Gastroesophageal sphincter (tissue), 4 donors: Measurements from ENCODE around the gene NEK9. TPM values are rescaled to one million over a fixed set of nuclear protein-coding genes. Genes with fewer than 3 reads are reported as not detected.

Source experiments
- ATAC-seq: fragments of 150-250 bp; one replicate; pipeline ENCODE4 v1.9.1; 2016; ENCODE audit warnings: mild to moderate bottlenecking, moderate library complexity
- H3K27ac ChIP-seq, 4 donors: fragments of 200-600 bp; sonication (generic) in 3 of 4; 1 replicate in 3 of 4; 2 replicates in 1 of 4; pipeline ENCODE4 v1.5.1; 2016 to 2019
- H3K27me3 ChIP-seq: fragments of 200-600 bp; sonication (generic); one replicate; pipeline ENCODE4 v1.5.1; 2019
- H3K36me3 ChIP-seq, 2 donors: fragments of 200-600 bp; sonication (generic); one replicate each; pipeline ENCODE4 v1.5.1; 2019; ENCODE audit warnings: control low read depth in 1 of 2
- H3K4me1 ChIP-seq, 3 donors: fragments of 200-600 bp; sonication (generic); 1 replicate in 2 of 3; 2 replicates in 1 of 3; pipeline ENCODE4 v1.5.1; 2016 to 2019; ENCODE audit warnings: control low read depth in 2 of 3
- H3K4me3 ChIP-seq, 2 donors: fragments of 200-600 bp; sonication (generic); one replicate each; pipeline ENCODE4 v1.5.1; 2019; ENCODE audit warnings: mild to moderate bottlenecking in 1 of 2, moderate library complexity in 1 of 2
- H3K9me3 ChIP-seq, 3 donors: fragments of 200-600 bp; sonication (generic); one replicate each; pipeline ENCODE4 v1.5.1; 2017 to 2019; ENCODE audit warnings: control low read depth in 2 of 3
- EP300 ChIP-seq: sonication (generic); formaldehyde crosslinking; IDR thresholded peaks from one replicate; pipeline ENCODE4 v1.6.1; 2017; ENCODE audit warnings: antibody characterized with exemption, mild to moderate bottlenecking
- POLR2A ChIP-seq, 2 donors: fragments of 450-650 bp; IDR thresholded peaks; one replicate each; pipeline ENCODE4 v1.6.1; 2017; ENCODE audit warnings: antibody characterized with exemption in 2 of 2, mild to moderate bottlenecking in 2 of 2, moderate library complexity in 1 of 2
- POLR2AphosphoS5 ChIP-seq: sonication (generic); formaldehyde crosslinking; IDR thresholded peaks from one replicate; pipeline ENCODE4 v1.6.1; 2017; ENCODE audit warnings: antibody characterized with exemption
- WGBS, 2 donors: methylation state at CpG; one replicate each; pipeline ENCODE4 v1.1.5; 2018; ENCODE audit warnings: low coverage in 1 of 2; 5-methylcytosine and 5-hydroxymethylcytosine counted together
- small RNA-seq, 4 donors: library from RNA; depleted of rRNA; stranded (forward); fragments of <200 nt; gene quantifications; one replicate each; pipeline ENCODE3, GENCODE V24; 2016
- total RNA-seq, 4 donors: library from RNA; depleted of rRNA; stranded (reverse); fragments of >200 nt; gene quantifications; one replicate each; pipeline ENCODE4 v1.1.0, GENCODE V29; 2016
- TF ChIP-seq, protein P1 (sequence below), 4 experiments: fragments of 200-600 bp in 2 of 4; fragments of 450-650 bp in 2 of 4; sonication (generic) in 1 of 4; IDR thresholded peaks; one replicate each; pipeline ENCODE4 v1.5.1; 2017 to 2019; ENCODE audit warnings: antibody characterized with exemption in 4 of 4, mild to moderate bottlenecking in 2 of 4, moderate library complexity in 2 of 4

NEK9 gene
- total RNA-seq, 4 donors from 2014 or later: 34.2 to 95.4 (median 85.9) TPM

DNA sequence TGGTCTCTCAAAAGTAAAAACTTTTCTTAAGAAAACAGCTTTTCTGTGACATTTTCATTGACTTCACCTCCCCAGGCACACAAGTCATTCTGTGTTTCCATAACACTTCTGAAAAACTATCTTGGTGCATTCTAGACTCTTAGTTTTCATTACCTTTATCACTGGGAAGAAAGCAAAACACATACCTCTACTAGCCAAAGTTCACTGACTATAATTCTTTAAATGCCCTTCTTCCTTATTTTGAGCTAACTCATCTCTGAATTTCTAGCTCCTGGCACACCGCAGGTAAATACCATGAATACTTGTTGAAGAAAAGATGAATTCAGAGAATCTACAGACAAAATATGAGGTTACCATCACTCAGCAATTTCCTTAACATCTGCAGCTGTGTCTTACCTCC lies 96.7 kb downstream of the NEK9 start:
- Histone ChIP-seq H3K9me3 (no peaks in the 10 kb centered on the region), H3K4me3 (no peak overlapping the region), H3K27ac (no peak overlapping the region), H3K36me3 (peaks cover 0 to 91% of the 10 kb centered on the region in 2 donors), H3K4me1 (no peaks in the 10 kb centered on the region), H3K27me3 (no peaks in the 10 kb centered on the region)
- no peak for TF ChIP-seq POLR2A (IDR thresholded peaks at IDR 0.05)
- TF ChIP-seq, protein P1, sequence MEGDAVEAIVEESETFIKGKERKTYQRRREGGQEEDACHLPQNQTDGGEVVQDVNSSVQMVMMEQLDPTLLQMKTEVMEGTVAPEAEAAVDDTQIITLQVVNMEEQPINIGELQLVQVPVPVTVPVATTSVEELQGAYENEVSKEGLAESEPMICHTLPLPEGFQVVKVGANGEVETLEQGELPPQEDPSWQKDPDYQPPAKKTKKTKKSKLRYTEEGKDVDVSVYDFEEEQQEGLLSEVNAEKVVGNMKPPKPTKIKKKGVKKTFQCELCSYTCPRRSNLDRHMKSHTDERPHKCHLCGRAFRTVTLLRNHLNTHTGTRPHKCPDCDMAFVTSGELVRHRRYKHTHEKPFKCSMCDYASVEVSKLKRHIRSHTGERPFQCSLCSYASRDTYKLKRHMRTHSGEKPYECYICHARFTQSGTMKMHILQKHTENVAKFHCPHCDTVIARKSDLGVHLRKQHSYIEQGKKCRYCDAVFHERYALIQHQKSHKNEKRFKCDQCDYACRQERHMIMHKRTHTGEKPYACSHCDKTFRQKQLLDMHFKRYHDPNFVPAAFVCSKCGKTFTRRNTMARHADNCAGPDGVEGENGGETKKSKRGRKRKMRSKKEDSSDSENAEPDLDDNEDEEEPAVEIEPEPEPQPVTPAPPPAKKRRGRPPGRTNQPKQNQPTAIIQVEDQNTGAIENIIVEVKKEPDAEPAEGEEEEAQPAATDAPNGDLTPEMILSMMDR (IDR thresholded peaks at IDR 0.05): no peak
- no peak for TF ChIP-seq POLR2AphosphoS5
- TF ChIP-seq EP300: no peak
- 0% methylated on average over 1 of the region's 1 CpG for WGBS, 2 donors
- ATAC-seq: no peak

Small RNAs within 50 kb of the gene (small RNA-seq; reads per million reads assigned to genes)
- gene HIF1AP1: 0 reads per million in 4 donors

Other genes with a start within 250 kb of the NEK9 start
- gene DLST, start 245.1 kb downstream of the NEK9 start, total RNA-seq: 10 to 100 TPM; 79.3 to 98.7 (median 87.8) TPM
- 10 to 100 TPM in 1 of 4 donors, 1 to 10 TPM in 3; 4.0 to 10.2 (median 8.2) TPM for gene RPS6KL1, start 203.8 kb downstream of the NEK9 start, total RNA-seq
- 10 to 100 TPM; 11.2 to 21.0 (median 16.5) TPM for gene PGF, start 171.5 kb downstream of the NEK9 start, total RNA-seq
- 10 to 100 TPM; 28.1 to 56.2 (median 36.6) TPM for gene EIF2B2, start 124.1 kb downstream of the NEK9 start, total RNA-seq
- gene MLH3, start 75.6 kb downstream of the NEK9 start, total RNA-seq: 10 to 100 TPM; 29.0 to 76.1 (median 32.2) TPM
- gene ACYP1, start 63.0 kb downstream of the NEK9 start, total RNA-seq: 10 to 100 TPM; 13.8 to 20.8 (median 17.1) TPM
- gene ZC2HC1C, start 57.4 kb downstream of the NEK9 start, total RNA-seq: 1 to 10 TPM; 4.4 to 8.0 (median 5.1) TPM
- 100 to 1,000 TPM; 140 to 241 (median 162) TPM for gene TMED10, start 49.6 kb upstream of the NEK9 start, total RNA-seq
- 100 to 1,000 TPM in 3 of 4 donors, 10 to 100 TPM in 1; 78.0 to 286 (median 179) TPM for gene FOS, start 151.8 kb upstream of the NEK9 start, total RNA-seq